ENCODE measurements around the gene ECM1. TPM values are rescaled to one million over a fixed set of nuclear protein-coding genes. Genes with fewer than 3 reads are reported as not detected.
A peak's percentile ranks its signal among the peaks of the same experiment; 100 is the strongest.

ECM1 gene
- 6.3 and 10.3 TPM in 2 replicates for total RNA-seq (2021)
- Bru-seq, nascent RNA: percentile 44 among the genes with signal in this experiment
- BruChase-seq, experiment 1, labeled RNA remaining after a 2-hour chase: percentile 41 among the genes with signal in this experiment
- percentile 51 among the genes with signal in this experiment for BruChase-seq, experiment 2, labeled RNA remaining after a 6-hour chase
- long read RNA-seq, transcript ECM1-202 (10 exons, 2,070 nt): major isoform, 12 of 16 reads
- long read RNA-seq, partial matches to known transcripts: 3 of 16 reads
- long read RNA-seq, other reads (novel, unspliced or antisense): 1 of 16 reads

GRCh38 chr1:150507912-150508864 is at the start of gene ECM1:
ECM1 (plus strand) TSS chr1:150508109; CDS start chr1:150508210, 101 bp downstream.
- Histone ChIP-seq H3K27ac (no peak within 1 kb of the TSS), H3F3A (ENCODE audit: insufficient read depth, low read depth) (no peaks in the 10 kb centered on the region; the same call in 1 of the 2 replicates), H2AFZ (no peak within 1 kb of the TSS), H3K9me2 (ENCODE audit: insufficient read depth) (no peaks in the 10 kb centered on the region), H3K36me3 (ENCODE audit: low read depth) (no peaks in the 10 kb centered on the region), H3K4me2 (peak within 1 kb of the TSS; percentile 32; the same call in 1 of the 2 replicates), H3K9me3 (ENCODE audit: insufficient read depth, low read depth) (no peaks in the 10 kb centered on the region), H3K4me3 (no peak within 1 kb of the TSS), H3K27me3 (ENCODE audit: insufficient read depth, low read depth) (no peaks in the 10 kb centered on the region), H3K79me2 (ENCODE audit: low read depth) (no peaks in the 10 kb centered on the region), H3K4me1 (replicated peaks; ENCODE audit: insufficient read depth) (peaks cover 13% of the 10 kb centered on the region), H4K20me1 (ENCODE audit: insufficient read depth) (no peaks in the 10 kb centered on the region)
- POLR2A ChIA-PET (ENCODE audit: unreplicated experiment): interaction anchor here (0.6 to 1.0 kb wide), 3 partner anchors 8 to 30 kb away, joined by 5 to 29 read pairs (median 7); partner anchors contain the start of gene FALEC
- CTCF ChIA-PET: interaction anchor here (1.0 kb wide), 1 partner anchor 30 kb away, joined by 4 read pairs; no protein-coding TSS in a partner anchor
- TF ChIP-seq CTCF (conservative IDR thresholded peaks at IDR 0.05): no peak
- TF ChIP-seq EZH2 (IDR thresholded peaks at IDR 0.05; ENCODE audit: low read depth): no peak
- intact Hi-C loops (cut with micrococcal nuclease; ENCODE audit: unreplicated experiment): no loop called here
- DNase-seq: peak; percentile 55 to 63
- TSS peak; percentile 71 for BruUV-seq (replicated peaks)

GRCh38 chr1:150464422-150464826 is 43.5 kb upstream of the ECM1 start:
- intact Hi-C loops (cut with micrococcal nuclease; ENCODE audit: unreplicated experiment): loop anchor here (1.0 to 5.0 kb wide), 4 partner anchors 68 to 543 kb away; partner anchors contain the start of genes MINDY1 and PRUNE1
- no peak overlapping the region for H3K4me2 ChIP-seq
- no peaks in the 10 kb centered on the region for H3K9me3 ChIP-seq (ENCODE audit: insufficient read depth, low read depth)
- H2AFZ ChIP-seq: no peak overlapping the region
- ChIA-PET POLR2A (ENCODE audit: unreplicated experiment) (no interaction called here), CTCF (no interaction called here)
- peaks cover 11% of the 10 kb centered on the region; the same call in 1 of the 2 replicates for H3K36me3 ChIP-seq (ENCODE audit: low read depth)
- H3K27ac ChIP-seq: no peak overlapping the region
- H4K20me1 ChIP-seq (ENCODE audit: insufficient read depth): no peaks in the 10 kb centered on the region; the same call in 1 of the 2 replicates
- peaks cover 9% of the 10 kb centered on the region for H3F3A ChIP-seq (ENCODE audit: insufficient read depth, low read depth)
- H3K27me3 ChIP-seq (ENCODE audit: insufficient read depth, low read depth): no peaks in the 10 kb centered on the region
- H3K79me2 ChIP-seq (ENCODE audit: low read depth): no peaks in the 10 kb centered on the region
- H3K9me2 ChIP-seq (ENCODE audit: insufficient read depth): no peaks in the 10 kb centered on the region
- DNase-seq: peak; percentile 35 to 49
- no peak overlapping the region for H3K4me3 ChIP-seq
- TF ChIP-seq EZH2 (IDR thresholded peaks at IDR 0.05; ENCODE audit: low read depth) (no peak), CTCF (conservative IDR thresholded peaks at IDR 0.05) (peak; percentile 83)
- H3K4me1 ChIP-seq (replicated peaks; ENCODE audit: insufficient read depth): no peaks in the 10 kb centered on the region
- BruUV-seq (replicated peaks): no TSS peak

- DNase-seq: no peak
- no TSS peak for BruUV-seq (replicated peaks)
- intact Hi-C loops (cut with micrococcal nuclease; ENCODE audit: unreplicated experiment): no loop called here
Observed at GRCh38 chr1:150466964-150467363, 40.9 kb upstream of the ECM1 start.

More at GRCh38 chr1:150466964-150467363, 40.9 kb upstream of the ECM1 start:
- CTCF ChIA-PET: no interaction called here
- TF ChIP-seq EZH2 (IDR thresholded peaks at IDR 0.05; ENCODE audit: low read depth) (no peak), CTCF (conservative IDR thresholded peaks at IDR 0.05) (no peak)
- no peaks in the 10 kb centered on the region for H3K79me2 ChIP-seq (ENCODE audit: low read depth)
- H4K20me1 ChIP-seq (ENCODE audit: insufficient read depth): no peaks in the 10 kb centered on the region; the same call in 1 of the 2 replicates
- no peaks in the 10 kb centered on the region for H3K9me3 ChIP-seq (ENCODE audit: insufficient read depth, low read depth)
- H3K4me2 ChIP-seq: no peak overlapping the region
- H3K27me3 ChIP-seq (ENCODE audit: insufficient read depth, low read depth): no peaks in the 10 kb centered on the region
- H3K4me3 ChIP-seq: no peak overlapping the region
- H3K9me2 ChIP-seq (ENCODE audit: insufficient read depth): no peaks in the 10 kb centered on the region
- H3K4me1 ChIP-seq (replicated peaks; ENCODE audit: insufficient read depth): no peaks in the 10 kb centered on the region
- peaks cover 23% of the 10 kb centered on the region; the same call in 1 of the 2 replicates for H3K36me3 ChIP-seq (ENCODE audit: low read depth)
- H3K27ac ChIP-seq: no peak overlapping the region
- H3F3A ChIP-seq (ENCODE audit: insufficient read depth, low read depth): peaks cover 9% of the 10 kb centered on the region
- POLR2A ChIA-PET (ENCODE audit: unreplicated experiment): interaction anchor here (0.6 kb wide), 1 partner anchor 15 kb away, joined by 14 read pairs; no protein-coding TSS in a partner anchor
- H2AFZ ChIP-seq: no peak overlapping the region
